GM18502 (cell line): Measurements from ENCODE around the gene CHPT1.
"Not testable (repeated sequence)": the region's sequence is repeated elsewhere in the genome, so short reads cannot be mapped to it uniquely, and the experiment has no call there.

Experiments
- ATAC-seq: cut with Tn5 transposase; IDR thresholded peaks from one replicate; pipeline ENCODE4 v1.9.1; 2021; ENCODE audit warnings: mild to moderate bottlenecking; ENCODE audit not compliant: unreplicated experiment, poor library complexity

CHPT1 gene

GRCh38 chr12:101697197-101697929, at the start of gene CHPT1:
CHPT1 (plus strand) TSS chr12:101697640; CDS start chr12:101697862, 222 bp downstream.
- ATAC-seq: peak; percentile 76

- no peak for ATAC-seq
Observed at GRCh38 chr12:101647711-101648110, 49.7 kb upstream of the CHPT1 start.

- no peak for ATAC-seq
Observed at GRCh38 chr12:101648195-101648594, 49.2 kb upstream of the CHPT1 start.

GRCh38 chr12:101650346-101651117, 46.9 kb upstream of the CHPT1 start:
- ATAC-seq: no peak

- ATAC-seq: no peak
Observed at GRCh38 chr12:101653030-101653429, 44.4 kb upstream of the CHPT1 start.

GRCh38 chr12:101653503-101653902, 43.9 kb upstream of the CHPT1 start:
- no peak for ATAC-seq

- ATAC-seq: no peak
Observed at GRCh38 chr12:101654442-101654841, 43.0 kb upstream of the CHPT1 start.

- ATAC-seq: no peak
Observed at GRCh38 chr12:101655393-101655792, 42.0 kb upstream of the CHPT1 start.

- not testable (repeated sequence) for ATAC-seq
Observed at GRCh38 chr12:101660662-101661061, 36.8 kb upstream of the CHPT1 start.

GRCh38 chr12:101663298-101663697, 34.1 kb upstream of the CHPT1 start:
- no peak for ATAC-seq

- ATAC-seq: no peak
Observed at GRCh38 chr12:101664992-101665391, 32.4 kb upstream of the CHPT1 start.

GRCh38 chr12:101666052-101666728, 31.2 kb upstream of the CHPT1 start:
- ATAC-seq: no peak

- ATAC-seq: no peak
Observed at GRCh38 chr12:101667591-101667990, 29.8 kb upstream of the CHPT1 start.

GRCh38 chr12:101670007-101670671, 27.3 kb upstream of the CHPT1 start:
- ATAC-seq: no peak

- peak; percentile 90 for ATAC-seq
Observed at GRCh38 chr12:101671157-101671791, 26.2 kb upstream of the CHPT1 start.

GRCh38 chr12:101671833-101672232, 25.6 kb upstream of the CHPT1 start:
- ATAC-seq: peak; percentile 19

GRCh38 chr12:101675555-101675954, 21.9 kb upstream of the CHPT1 start:
- ATAC-seq: no peak

- not testable (repeated sequence) for ATAC-seq
Observed at GRCh38 chr12:101676497-101676896, 20.9 kb upstream of the CHPT1 start.

GRCh38 chr12:101678081-101678480, 19.4 kb upstream of the CHPT1 start:
- ATAC-seq: no peak

GRCh38 chr12:101680240-101680639, 17.2 kb upstream of the CHPT1 start:
- ATAC-seq: no peak
